ENCODE data around the gene PSMD8. TPM values are rescaled to one million over a fixed set of nuclear protein-coding genes. Genes with fewer than 3 reads are reported as not detected.

The PSMD8 gene
- total and polyA plus RNA-seq, 2 donors (not counting 3 experiments of a cell fraction or from before 2014, with no cell fraction given), result 203 to 543 TPM

DNA sequence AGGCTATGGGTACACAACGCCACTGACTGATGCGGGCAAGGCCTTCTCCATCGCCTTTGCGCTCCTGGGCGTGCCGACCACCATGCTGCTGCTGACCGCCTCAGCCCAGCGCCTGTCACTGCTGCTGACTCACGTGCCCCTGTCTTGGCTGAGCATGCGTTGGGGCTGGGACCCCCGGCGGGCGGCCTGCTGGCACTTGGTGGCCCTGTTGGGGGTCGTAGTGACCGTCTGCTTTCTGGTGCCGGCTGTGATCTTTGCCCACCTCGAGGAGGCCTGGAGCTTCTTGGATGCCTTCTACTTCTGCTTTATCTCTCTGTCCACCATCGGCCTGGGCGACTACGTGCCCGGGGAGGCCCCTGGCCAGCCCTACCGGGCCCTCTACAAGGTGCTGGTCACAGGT lies 47.8 kb upstream of the PSMD8 start:
- no peak overlapping the region for H3K27ac ChIP-seq (ENCODE audit: insufficient read depth, low read depth, low read length)
- intact Hi-C loops (cut with micrococcal nuclease), result no loop called here
- BruUV-seq (replicated peaks), result no TSS peak

More for the DNA sequence above, 47.8 kb upstream of the PSMD8 start:
- H4K20me1 ChIP-seq (replicated peaks; ENCODE audit: control insufficient read depth, extremely low read depth, insufficient read depth, low read length), result no peaks in the 10 kb centered on the region
- TF ChIP-seq JUN (IDR thresholded peaks at IDR 0.05; ENCODE audit: borderline replicate concordance, insufficient read depth, insufficient read length, low read depth), result no peak
- TF ChIP-seq FOS (IDR thresholded peaks at IDR 0.05; ENCODE audit: borderline replicate concordance, insufficient read depth, low read length), result no peak
- no peak for TF ChIP-seq POLR2A (IDR thresholded peaks at IDR 0.05; ENCODE audit: low read depth, low read length)
- no peak for TF ChIP-seq MYC (IDR thresholded peaks at IDR 0.05; ENCODE audit: low read depth, low read length)
- TF ChIP-seq GATA2 (IDR thresholded peaks at IDR 0.05; ENCODE audit: insufficient read depth, insufficient read length, low read depth, low read length), result no peak
- no peak for TF ChIP-seq EZH2 (IDR thresholded peaks at IDR 0.05; ENCODE audit: borderline replicate concordance, low read depth, low read length, severe bottlenecking)
- no peak for TF ChIP-seq POLR2AphosphoS5 (IDR thresholded peaks at IDR 0.05; ENCODE audit: insufficient read depth, low read depth, low read length)
- TF ChIP-seq, protein P1, sequence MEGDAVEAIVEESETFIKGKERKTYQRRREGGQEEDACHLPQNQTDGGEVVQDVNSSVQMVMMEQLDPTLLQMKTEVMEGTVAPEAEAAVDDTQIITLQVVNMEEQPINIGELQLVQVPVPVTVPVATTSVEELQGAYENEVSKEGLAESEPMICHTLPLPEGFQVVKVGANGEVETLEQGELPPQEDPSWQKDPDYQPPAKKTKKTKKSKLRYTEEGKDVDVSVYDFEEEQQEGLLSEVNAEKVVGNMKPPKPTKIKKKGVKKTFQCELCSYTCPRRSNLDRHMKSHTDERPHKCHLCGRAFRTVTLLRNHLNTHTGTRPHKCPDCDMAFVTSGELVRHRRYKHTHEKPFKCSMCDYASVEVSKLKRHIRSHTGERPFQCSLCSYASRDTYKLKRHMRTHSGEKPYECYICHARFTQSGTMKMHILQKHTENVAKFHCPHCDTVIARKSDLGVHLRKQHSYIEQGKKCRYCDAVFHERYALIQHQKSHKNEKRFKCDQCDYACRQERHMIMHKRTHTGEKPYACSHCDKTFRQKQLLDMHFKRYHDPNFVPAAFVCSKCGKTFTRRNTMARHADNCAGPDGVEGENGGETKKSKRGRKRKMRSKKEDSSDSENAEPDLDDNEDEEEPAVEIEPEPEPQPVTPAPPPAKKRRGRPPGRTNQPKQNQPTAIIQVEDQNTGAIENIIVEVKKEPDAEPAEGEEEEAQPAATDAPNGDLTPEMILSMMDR (IDR thresholded peaks at IDR 0.05; ENCODE audit: extremely low read depth in 1 of 2, insufficient read depth in 1 of 2, low read depth in 1 of 2, low read length in 2 of 2), result no peak
- no peak for TF ChIP-seq MAX (IDR thresholded peaks at IDR 0.05; ENCODE audit: insufficient read depth, insufficient read length)
- H3K9me3 ChIP-seq (replicated peaks; ENCODE audit: control insufficient read depth, insufficient read depth, low read length), result no peaks in the 10 kb centered on the region
- H3K36me3 ChIP-seq (ENCODE audit: control insufficient read depth in 2 of 2, extremely low read depth in 1 of 2, insufficient read depth in 2 of 2, low read length in 2 of 2), result peaks cover 0 to 20% of the 10 kb centered on the region in 2 experiments
- ChIA-PET CTCF (interaction anchor here (0.8 to 1.5 kb wide), 2 partner anchors 8 to 83 kb away, joined by 3 read pairs; no protein-coding TSS in a partner anchor), POLR2A (no interaction called here)
- no peak overlapping the region for H3K4me2 ChIP-seq (ENCODE audit: insufficient read depth, low read length)
- FAIRE-seq (no peak), DNase-seq (ENCODE audit: low read depth, low spot score) (no peak)
- H3K9ac ChIP-seq (replicated peaks; ENCODE audit: extremely low read depth, insufficient read depth, low read length), result no peak overlapping the region
- no peaks in the 10 kb centered on the region for H3K4me1 ChIP-seq (ENCODE audit: control insufficient read depth, extremely low read depth, insufficient read depth, low read length)
- dilution Hi-C loops (cut with MboI; ENCODE audit: extremely low pct_ligation_motif_present, low sequenced_read_pairs), result no loop called here
- H2AFZ ChIP-seq (ENCODE audit: low read depth, low read length), result no peak overlapping the region
- no peak overlapping the region for H3K4me3 ChIP-seq (replicated peaks in 1 of 3; ENCODE audit: insufficient read depth in 1 of 3, low read depth in 1 of 3, low read length in 3 of 3)
- H3K79me2 ChIP-seq (ENCODE audit: control insufficient read depth, insufficient read depth, low read length), result no peaks in the 10 kb centered on the region
- no peaks in the 10 kb centered on the region for H3K27me3 ChIP-seq (ENCODE audit: control insufficient read depth in 2 of 2, insufficient read depth in 2 of 2, low read length in 2 of 2)
- peaks cover 5% of the 10 kb centered on the region for H3K9me1 ChIP-seq (replicated peaks; ENCODE audit: control insufficient read depth, extremely low read depth, insufficient read depth, low read length)
